GM20431 (cell line): ENCODE measurements around the gene SPIB.
"Not testable (repeated sequence)": the region's sequence is repeated elsewhere in the genome, so short reads cannot be mapped to it uniquely, and the experiment has no call there.

Experiments
- in situ Hi-C: fragments of 300-500 bp; cut with MseI, MboI; formaldehyde crosslinking; loops from one replicate; pipeline ENCODE4 v1.15.0; 2020; ENCODE audit warnings: low sequenced_read_pairs; ENCODE audit not compliant: unreplicated experiment

The SPIB gene

DNA sequence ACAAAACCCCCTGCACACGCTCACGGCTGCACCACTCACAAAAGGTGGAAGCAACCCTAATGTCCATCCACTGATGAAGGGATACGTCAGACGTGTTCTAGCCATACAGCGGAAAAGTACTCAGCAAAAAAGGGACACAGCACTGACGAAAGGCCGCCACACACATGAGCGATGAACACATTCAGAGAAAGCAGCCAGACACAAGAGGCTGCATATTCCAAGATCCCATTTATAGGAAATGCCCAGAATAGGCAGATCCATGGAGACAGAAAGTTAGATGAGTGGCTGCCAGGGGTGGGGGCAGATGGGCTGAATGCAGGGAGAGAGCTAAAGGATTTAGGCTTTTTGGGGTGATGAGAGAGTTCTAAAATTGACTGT, 30.9 kb upstream of the SPIB start:
- in situ Hi-C loops, result no loop called here

DNA sequence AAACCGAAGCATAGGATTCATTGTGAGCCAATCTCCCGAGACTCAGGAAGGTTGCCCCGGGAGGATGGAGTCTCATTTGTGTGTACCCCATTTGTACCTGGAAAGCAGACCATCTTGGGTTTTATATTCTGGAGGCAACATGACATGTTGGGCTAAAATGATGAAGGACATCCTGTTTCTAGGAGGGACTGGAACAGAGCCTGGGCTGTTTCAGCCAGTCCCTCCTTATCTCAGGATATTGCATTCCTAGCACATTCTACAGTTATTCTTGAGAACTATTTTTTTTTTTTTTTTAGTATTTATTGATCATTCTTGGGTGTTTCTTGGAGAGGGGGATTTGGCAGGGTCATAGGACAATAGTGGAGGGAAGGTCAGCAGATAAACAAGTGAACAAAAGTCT, 28.4 kb upstream of the SPIB start:
- in situ Hi-C loops, result not testable (repeated sequence)

DNA sequence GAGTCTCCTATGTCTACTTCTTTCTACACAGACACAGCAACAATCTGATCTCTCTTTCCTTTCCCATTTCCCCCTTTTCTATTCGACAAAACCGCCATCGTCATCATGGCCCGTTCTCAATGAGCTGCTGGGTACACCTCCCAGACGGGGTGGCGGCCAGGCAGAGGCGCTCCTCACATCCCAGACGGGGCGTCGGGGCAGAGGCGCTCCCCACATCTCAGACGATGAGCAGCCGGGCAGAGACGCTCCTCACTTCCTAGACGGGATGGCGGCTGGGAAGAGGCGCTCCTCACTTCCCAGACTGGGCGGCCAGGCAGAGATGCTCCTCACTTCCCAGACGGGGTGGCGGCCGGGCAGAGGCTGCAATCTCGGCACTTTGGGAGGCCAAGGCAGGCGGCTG, 27.8 kb upstream of the SPIB start:
- in situ Hi-C loops, result not testable (repeated sequence)

DNA sequence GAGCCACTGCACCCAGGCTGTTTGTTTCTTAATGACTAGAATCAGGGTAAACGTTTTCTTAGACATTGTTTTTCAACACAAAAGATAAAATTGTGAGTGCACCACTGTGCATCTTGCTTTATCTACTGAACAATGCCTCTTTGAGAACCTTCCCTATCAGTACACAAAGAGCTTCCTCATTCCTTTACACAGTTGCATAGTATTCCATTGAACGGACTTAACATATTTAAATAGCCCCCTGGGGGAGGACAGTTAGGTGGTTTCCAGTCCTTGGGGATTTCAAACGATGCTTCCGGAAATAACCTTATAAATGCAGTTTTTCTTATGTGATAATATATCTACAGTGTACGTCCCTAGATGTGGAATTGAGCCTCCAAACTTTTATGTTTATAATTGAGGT, 26.0 kb upstream of the SPIB start:
- in situ Hi-C loops, result no loop called here

DNA sequence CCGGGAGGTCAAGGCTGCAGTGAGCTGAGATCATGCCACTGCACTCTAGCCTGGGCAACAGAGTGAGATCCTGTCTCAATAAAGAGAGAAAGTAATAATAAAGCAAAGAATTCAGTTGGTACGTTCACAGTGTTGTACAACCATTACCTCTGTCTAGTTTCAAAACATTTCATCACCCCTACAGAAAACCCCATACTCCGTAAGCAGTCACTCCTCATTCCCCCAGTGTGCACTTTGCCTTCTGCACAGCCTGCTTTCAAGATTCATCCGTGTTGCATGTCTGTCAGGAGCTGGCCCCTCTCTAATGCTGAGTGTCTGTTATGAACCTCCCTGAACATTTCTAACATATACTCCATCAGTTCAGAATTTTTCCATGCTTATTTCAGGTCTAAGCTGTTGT, 25.1 kb upstream of the SPIB start:
- in situ Hi-C loops, result no loop called here

DNA sequence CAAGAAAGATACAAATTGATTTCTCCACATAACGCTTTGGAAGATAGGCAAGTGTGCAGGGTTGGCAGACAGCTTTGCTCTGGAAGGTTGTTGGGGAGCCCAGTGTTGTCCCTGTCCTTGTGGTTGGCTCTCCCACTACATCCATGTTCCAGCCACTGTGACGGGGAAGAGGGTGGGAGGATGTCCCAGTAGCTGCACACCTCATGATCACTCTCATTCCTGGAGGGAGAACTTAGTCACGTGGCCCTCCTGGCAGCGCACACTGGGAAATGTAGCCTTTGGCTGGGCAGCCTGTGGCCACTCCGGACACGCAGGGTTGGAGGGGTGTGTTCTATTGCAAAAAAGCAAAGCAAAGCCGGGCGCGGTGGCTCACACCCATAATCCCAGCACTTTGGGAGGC, 24.7 kb upstream of the SPIB start:
- in situ Hi-C loops, result no loop called here

DNA sequence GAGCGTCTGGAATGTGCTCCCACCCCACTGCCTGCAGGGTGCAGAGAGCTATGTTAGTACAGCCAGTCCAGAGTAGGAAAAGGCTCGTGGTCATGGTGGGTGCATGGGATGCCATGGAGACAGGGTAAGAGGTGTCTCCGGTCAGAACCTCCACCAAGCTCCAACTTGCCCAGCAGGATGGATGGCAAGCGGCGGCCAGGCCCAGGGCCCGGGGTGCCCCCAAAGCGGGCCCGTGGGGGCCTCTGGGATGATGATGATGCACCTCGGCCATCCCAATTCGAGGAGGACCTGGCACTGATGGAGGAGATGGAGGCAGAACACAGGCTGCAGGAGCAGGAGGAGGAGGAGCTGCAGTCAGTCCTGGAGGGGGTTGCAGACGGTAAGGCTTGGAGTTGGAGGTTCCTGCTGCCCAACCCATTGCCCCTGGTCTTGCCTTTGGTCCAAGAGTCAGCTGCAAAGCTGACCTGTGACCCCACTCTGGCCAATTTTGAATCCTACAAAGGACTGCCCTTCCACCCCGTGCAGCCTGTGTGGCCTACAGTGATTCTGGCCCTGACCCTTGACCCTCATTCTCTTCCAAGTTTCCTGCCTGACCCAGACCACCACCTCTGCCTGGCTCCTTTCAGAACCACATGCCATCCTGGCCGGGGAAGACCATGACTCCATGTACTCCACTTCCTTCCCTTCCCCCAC, 19.9 kb upstream of the SPIB start:
- in situ Hi-C loops, result no loop called here

DNA sequence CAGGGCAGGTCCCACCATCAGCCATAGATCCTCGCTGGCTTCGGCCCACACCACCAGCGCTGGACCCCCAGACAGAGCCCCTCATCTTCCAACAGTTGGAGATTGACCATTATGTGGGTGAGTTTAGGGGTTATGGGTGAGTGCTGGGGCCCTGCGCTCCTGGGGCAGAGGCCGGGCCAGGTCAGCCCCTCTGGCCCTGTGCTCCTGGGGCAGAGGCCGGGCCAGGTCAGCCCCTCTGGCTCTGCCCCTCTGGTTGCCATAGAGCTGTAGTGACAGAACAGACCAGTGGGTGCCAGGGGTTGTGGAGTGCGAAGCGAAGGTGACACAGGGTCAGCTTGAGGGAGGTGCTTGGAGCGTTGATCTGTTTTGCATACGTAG, 19.4 kb upstream of the SPIB start:
- in situ Hi-C loops, result no loop called here

DNA sequence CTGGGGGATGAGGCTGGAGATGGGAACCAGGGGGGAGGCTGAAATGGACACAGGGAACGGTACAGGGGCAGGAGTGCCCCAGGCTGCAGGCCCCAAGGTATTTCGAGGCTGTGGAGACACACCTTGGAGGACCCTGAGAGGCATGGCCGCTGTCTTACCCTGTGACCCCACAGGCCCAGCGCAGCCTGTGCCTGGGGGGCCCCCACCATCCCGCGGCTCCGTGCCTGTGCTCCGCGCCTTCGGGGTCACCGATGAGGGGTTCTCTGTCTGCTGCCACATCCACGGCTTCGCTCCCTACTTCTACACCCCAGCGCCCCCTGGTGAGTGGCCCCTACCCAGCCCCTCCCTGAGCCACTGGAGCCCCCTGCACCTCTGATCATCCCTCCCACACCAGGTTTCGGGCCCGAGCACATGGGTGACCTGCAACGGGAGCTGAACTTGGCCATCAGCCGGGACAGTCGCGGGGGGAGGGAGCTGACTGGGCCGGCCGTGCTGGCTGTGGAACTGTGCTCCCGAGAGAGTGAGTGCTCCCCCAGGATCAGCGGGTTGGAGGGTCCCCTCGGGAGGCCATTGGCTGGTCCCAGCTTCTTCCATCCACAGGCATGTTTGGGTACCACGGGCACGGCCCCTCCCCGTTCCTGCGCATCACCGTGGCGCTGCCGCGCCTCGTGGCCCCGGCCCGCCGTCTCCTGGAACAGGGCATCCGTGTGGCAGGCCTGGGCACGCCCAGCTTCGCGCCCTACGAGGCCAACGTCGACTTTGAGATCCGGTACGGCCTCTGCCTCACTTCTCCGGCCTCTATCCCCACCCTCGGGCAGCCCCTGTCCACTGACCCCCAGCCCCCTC, 16.9 kb upstream of the SPIB start:
- in situ Hi-C loops, result no loop called here

DNA sequence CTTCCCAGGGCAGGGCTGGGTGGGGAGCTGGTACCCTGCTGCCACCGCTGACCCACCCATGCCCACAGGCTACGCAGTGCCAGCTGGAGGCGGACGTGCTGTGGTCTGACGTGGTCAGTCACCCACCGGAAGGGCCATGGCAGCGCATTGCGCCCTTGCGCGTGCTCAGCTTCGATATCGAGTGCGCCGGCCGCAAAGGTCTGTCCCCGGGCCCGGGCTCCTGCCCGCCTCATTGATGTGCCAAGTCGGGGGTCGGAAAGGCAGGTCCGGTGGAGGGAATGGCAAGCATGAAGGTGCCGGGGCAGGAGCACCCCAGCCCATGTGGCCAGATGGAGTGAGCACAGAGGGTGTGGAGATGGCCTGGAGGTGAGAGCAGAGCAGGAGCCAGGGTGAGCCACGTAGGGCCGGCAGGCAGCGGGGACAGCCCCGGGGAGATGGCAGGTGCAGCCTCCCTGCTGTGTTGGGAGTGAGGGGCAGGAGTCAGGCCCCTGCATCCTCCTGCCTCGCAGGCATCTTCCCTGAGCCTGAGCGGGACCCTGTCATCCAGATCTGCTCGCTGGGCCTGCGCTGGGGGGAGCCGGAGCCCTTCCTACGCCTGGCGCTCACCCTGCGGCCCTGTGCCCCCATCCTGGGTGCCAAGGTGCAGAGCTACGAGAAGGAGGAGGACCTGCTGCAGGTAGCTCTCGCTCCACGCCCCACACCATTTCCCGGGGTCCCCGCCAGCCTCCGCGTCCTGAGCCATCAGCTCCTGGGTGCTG, 16.0 kb upstream of the SPIB start:
- in situ Hi-C loops, result no loop called here

DNA sequence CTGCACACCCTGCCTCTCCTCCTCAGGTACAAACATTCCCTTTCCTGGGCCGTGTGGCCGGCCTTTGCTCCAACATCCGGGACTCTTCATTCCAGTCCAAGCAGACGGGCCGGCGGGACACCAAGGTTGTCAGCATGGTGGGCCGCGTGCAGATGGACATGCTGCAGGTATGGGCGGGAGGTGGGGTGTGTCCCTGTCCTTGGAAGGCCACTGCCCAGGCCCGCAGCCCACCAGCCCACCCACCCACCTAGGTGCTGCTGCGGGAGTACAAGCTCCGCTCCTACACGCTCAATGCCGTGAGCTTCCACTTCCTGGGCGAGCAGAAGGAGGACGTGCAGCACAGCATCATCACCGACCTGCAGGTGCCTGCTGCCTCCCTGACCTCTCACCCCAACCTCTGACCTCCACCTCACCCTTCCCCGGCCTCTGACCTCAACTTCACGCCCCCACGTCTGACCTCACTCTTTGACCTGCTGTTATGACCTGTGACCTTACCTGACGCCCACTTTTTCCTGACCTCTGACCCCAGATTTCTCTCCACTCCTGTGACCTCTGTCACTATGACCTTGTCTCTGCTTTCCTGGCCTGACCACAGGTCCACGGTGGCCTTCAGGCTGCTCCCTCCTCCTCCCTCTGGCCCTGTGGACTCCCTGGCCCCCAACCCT, 12.4 kb upstream of the SPIB start:
- in situ Hi-C loops, result no loop called here

DNA sequence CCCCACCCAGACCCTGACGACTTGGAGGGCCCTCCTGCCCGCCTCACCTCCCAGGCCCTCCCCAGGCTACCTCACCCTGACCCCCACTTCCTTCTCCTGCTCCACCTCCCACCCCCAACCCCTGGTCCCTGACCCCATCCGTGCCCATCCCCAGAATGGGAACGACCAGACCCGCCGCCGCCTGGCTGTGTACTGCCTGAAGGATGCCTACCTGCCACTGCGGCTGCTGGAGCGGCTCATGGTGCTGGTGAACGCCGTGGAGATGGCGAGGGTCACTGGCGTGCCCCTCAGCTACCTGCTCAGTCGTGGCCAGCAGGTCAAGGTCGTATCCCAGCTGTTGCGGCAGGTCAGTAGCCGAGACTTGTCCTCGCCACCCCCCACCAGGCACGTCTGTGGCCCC, 11.9 kb upstream of the SPIB start:
- in situ Hi-C loops, result no loop called here

DNA sequence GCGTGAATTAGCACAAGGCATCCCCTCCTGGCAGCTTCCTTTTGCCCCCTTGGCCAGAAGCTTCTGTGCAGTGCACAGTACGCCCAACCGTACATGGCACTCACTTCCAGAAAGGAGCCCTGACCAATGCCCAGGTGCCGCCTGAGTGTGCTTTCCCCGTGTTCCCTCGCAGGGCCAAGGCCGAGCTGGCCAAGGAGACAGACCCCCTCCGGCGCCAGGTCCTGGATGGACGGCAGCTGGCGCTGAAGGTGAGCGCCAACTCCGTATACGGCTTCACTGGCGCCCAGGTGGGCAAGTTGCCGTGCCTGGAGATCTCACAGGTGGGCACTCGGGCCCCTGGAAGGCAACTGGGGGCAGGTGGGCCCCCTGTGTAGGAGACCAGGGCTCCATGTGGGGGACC, 9.4 kb upstream of the SPIB start:
- in situ Hi-C loops, result no loop called here

DNA sequence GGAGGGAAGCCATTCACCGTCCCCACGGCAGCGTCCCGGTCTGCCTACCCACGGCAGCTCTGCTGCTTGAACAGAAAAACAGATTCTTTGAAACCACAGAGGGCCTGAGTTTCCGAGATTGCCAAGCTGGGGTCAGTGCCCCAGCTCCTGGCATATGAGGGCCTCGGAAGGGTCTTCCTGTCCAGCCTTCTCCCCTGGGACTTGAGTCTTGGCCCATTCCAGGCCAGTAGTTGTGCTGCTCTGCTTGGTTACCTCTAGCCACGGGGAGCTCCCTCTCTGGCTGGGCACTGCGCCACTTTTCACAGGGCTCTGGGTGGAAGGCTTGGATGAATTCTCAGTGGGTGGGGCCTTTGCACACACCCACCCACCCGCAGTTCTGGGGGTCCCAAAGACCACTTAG, 8.6 kb upstream of the SPIB start:
- in situ Hi-C loops, result no loop called here

DNA sequence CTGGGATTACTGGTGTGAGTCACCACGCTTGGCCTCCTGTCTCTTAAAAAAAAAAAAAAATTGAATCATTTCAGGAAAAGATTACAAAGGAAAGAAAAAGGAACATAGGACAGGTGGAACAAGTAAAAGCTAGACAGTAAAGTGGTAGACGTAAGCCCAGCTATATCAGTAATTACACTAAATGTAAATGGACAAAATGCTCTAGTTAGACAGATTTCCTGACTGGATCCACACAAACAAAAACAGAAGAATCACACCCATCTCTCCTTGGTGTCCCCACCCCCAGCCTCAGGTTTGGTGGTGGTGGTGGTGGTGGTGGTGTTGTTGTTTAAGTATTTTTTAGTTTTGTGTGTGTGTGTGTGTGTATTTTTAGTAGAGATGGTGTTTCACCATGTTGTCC, 6.3 kb upstream of the SPIB start:
- in situ Hi-C loops, result no loop called here

DNA sequence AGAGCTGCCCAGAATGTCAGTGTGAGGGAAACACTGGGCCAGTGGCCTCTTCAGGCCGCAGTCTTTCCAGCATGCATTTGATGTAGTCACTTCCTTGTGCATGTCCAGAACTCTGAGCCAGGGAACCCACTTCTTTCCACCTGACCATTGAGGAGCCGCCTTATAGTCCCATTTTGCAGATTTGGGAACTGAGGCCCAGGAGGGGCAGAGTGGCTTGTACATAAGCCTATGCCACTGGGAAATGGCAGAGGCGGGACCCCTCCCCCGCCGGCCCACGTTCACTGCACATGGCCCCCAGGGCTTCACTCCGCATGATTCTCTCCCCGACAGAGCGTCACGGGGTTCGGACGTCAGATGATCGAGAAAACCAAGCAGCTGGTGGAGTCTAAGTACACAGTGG, 5.6 kb upstream of the SPIB start:
- in situ Hi-C loops, result no loop called here

DNA sequence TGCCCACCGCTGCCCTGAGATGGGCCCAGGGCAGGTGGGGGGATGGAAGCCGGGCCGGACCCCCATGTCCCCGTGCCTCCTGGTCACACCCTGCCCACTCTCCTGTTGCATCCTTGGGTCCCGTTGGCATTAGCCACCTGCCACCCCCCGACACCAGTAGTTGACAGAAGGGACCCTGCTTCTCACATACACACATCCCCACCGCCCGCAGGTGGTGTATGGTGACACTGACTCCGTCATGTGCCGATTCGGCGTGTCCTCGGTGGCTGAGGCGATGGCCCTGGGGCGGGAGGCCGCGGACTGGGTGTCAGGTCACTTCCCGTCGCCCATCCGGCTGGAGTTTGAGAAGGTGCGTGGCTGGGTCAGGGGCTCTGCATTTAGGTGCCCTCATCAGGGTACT, 5.2 kb upstream of the SPIB start:
- in situ Hi-C loops, result no loop called here

DNA sequence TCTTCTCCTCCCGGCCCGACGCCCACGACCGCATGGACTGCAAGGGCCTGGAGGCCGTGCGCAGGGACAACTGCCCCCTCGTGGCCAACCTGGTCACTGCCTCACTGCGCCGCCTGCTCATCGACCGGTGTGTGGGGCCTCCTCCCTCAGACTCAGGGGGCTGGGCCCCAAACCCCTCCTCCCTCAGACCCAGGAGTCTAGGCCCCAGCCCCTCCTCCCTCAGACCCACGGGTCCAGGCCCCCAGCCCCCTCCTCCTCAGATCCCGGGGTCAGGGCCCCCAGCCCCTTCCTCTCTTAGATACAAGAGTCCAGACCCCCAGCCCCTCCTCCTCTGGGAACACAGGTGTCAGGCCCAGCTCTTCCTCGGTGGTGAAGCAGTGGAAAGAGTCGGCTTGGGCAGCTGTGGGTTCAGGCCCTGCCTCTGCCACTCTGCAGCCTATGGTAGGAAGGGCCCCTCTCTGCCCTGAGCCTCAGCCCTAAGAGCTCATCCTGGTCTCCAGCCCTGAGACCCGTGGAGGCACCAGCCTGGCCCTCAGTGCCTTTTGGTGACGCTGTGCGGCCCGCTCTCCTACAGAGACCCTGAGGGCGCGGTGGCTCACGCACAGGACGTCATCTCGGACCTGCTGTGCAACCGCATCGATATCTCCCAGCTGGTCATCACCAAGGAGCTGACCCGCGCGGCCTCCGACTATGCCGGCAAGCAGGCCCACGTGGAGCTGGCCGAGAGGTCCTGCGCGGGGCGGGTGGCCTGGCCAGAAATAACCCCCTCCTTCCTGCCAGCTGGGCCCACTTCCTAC, 3.7 kb upstream of the SPIB start:
- in situ Hi-C loops, result no loop called here

DNA sequence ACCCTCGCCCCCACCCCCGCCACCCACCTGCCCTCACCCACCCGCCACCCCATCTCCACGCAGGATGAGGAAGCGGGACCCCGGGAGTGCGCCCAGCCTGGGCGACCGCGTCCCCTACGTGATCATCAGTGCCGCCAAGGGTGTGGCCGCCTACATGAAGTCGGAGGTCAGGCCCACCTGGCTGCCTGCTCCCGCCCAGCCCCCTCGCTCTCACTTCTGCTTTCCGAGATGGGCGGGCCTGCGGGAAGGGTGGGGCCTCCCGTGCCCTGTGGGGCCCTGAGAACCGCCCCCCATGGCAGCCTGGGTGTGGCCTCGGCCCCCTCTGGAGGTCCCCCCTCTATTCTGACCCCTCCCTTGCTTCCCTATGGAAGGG, 3.1 kb upstream of the SPIB start:
- in situ Hi-C loops, result no loop called here
